Measurements from ENCODE around the gene SMG5. TPM values are rescaled to one million over a fixed set of nuclear protein-coding genes. Genes with fewer than 3 reads are reported as not detected.

Gene SMG5
- total RNA-seq, 6 experiments from 2014 or later: 46.8 to 56.5 (median 50.6) TPM

DNA sequence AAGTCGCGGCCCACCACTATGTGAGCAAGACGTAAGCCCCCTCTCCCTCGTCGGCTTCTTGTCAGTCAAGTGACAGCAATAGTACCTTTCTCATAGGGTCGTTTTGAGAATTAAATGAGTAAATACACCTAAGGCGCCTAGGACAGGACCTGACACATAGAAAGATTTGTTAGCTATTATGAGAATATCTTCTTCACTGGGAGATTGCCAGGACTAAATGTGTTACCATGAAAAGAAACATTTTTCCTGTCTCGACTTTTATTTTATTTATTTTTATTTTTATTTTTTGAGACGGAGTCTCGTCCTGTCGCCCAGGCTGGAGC, 69.0 kb downstream of the SMG5 start:
- H3K27me3 Mint-ChIP-seq (ENCODE audit: insufficient read depth): peaks cover 6% of the 10 kb centered on the region

GRCh38 chr1:156212833-156213643, 69.6 kb downstream of the SMG5 start, which contains the start of gene PMF1:
PMF1 (plus strand) TSS chr1:156213007; CDS start chr1:156213016, 9 bp downstream.
- H3K4me1 Mint-ChIP-seq (ENCODE audit: low read depth): peaks cover 25% of the 10 kb centered on the region
- peak within 1 kb of the TSS; percentile 99 for H3K27ac Mint-ChIP-seq
- TF ChIP-seq, protein P1, sequence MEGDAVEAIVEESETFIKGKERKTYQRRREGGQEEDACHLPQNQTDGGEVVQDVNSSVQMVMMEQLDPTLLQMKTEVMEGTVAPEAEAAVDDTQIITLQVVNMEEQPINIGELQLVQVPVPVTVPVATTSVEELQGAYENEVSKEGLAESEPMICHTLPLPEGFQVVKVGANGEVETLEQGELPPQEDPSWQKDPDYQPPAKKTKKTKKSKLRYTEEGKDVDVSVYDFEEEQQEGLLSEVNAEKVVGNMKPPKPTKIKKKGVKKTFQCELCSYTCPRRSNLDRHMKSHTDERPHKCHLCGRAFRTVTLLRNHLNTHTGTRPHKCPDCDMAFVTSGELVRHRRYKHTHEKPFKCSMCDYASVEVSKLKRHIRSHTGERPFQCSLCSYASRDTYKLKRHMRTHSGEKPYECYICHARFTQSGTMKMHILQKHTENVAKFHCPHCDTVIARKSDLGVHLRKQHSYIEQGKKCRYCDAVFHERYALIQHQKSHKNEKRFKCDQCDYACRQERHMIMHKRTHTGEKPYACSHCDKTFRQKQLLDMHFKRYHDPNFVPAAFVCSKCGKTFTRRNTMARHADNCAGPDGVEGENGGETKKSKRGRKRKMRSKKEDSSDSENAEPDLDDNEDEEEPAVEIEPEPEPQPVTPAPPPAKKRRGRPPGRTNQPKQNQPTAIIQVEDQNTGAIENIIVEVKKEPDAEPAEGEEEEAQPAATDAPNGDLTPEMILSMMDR (IDR thresholded peaks at IDR 0.05): no peak
- no peaks in the 10 kb centered on the region for H3K9me3 Mint-ChIP-seq
- H3K4me3 Mint-ChIP-seq: peak within 1 kb of the TSS; percentile 97
- peaks cover 40% of the 10 kb centered on the region for H3K36me3 Mint-ChIP-seq (ENCODE audit: low read depth)
- peak; percentile 94 for DNase-seq
- peaks cover 6% of the 10 kb centered on the region for H3K27me3 Mint-ChIP-seq (ENCODE audit: insufficient read depth)

More for the DNA sequence above, 69.0 kb downstream of the SMG5 start:
- peaks cover 29% of the 10 kb centered on the region for H3K4me1 Mint-ChIP-seq (ENCODE audit: low read depth)
- peak overlapping the region; percentile 99 for H3K27ac Mint-ChIP-seq
- peak overlapping the region; percentile 97 for H3K4me3 Mint-ChIP-seq
- TF ChIP-seq, protein P1 (IDR thresholded peaks at IDR 0.05): no peak
- no peak for DNase-seq
- peaks cover 37% of the 10 kb centered on the region for H3K36me3 Mint-ChIP-seq (ENCODE audit: low read depth)
- H3K9me3 Mint-ChIP-seq: no peaks in the 10 kb centered on the region

- Mint-ChIP-seq H3K9me3 (no peaks in the 10 kb centered on the region), H3K36me3 (ENCODE audit: low read depth) (peaks cover 40% of the 10 kb centered on the region), H3K4me3 (peak overlapping the region; percentile 97), H3K27me3 (ENCODE audit: insufficient read depth) (peaks cover 6% of the 10 kb centered on the region), H3K4me1 (ENCODE audit: low read depth) (peaks cover 17% of the 10 kb centered on the region), H3K27ac (peak overlapping the region; percentile 99)
- no peak for DNase-seq
- TF ChIP-seq, protein P1 (IDR thresholded peaks at IDR 0.05): no peak
These were observed 70.5 kb downstream of the SMG5 start for GRCh38 chr1:156212130-156212529.

DNA sequence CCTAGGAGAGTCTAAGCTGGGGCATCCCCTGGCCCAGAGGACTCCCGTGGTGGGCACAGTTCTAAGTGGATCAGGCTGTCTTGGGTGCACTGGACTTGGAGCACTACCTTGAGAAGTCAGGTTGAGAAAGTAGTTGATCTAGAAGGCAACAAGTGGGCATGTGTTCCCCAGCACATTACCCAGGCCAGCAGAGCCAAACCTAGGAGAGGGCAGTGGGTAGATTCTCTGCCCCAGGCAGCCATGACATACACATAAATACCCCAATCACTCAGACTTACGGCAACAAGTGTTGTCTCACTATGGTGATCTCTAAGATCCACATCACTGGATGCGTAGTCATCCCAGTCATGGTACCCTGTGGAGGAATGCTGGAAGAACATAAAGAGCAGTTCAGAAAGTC, 71.4 kb downstream of the SMG5 start:
- H3K36me3 Mint-ChIP-seq (ENCODE audit: low read depth): peaks cover 40% of the 10 kb centered on the region
- TF ChIP-seq, protein P1 (IDR thresholded peaks at IDR 0.05): no peak
- H3K4me3 Mint-ChIP-seq: no peak overlapping the region
- peaks cover 17% of the 10 kb centered on the region for H3K4me1 Mint-ChIP-seq (ENCODE audit: low read depth)
- DNase-seq: no peak
- H3K9me3 Mint-ChIP-seq: no peaks in the 10 kb centered on the region
- H3K27ac Mint-ChIP-seq: no peak overlapping the region
- peaks cover 6% of the 10 kb centered on the region for H3K27me3 Mint-ChIP-seq (ENCODE audit: insufficient read depth)

GRCh38 chr1:156204686-156205085, 77.9 kb downstream of the SMG5 start:
- no peak for DNase-seq
- H3K27me3 Mint-ChIP-seq (ENCODE audit: insufficient read depth): no peaks in the 10 kb centered on the region
- H3K4me3 Mint-ChIP-seq: no peak overlapping the region
- no peaks in the 10 kb centered on the region for H3K9me3 Mint-ChIP-seq
- peaks cover 5% of the 10 kb centered on the region; the same call in 1 of the 2 replicates for H3K4me1 Mint-ChIP-seq (ENCODE audit: low read depth)
- H3K36me3 Mint-ChIP-seq (ENCODE audit: low read depth): peaks cover 26% of the 10 kb centered on the region
- TF ChIP-seq, protein P1 (IDR thresholded peaks at IDR 0.05): no peak
- no peak overlapping the region for H3K27ac Mint-ChIP-seq

Measured in HFFc6 (cell line).